ENCODE results near the gene PSMC1. TPM values are rescaled to one million over a fixed set of nuclear protein-coding genes. Genes with fewer than 3 reads are reported as not detected.

PSMC1 gene
- 83.4 and 132 TPM in 2 replicates for total RNA-seq

GRCh38 chr14:90256354-90257131 is at the start of gene PSMC1:
TSS of gene PSMC1 (plus strand) at chr14:90256553. CDS start at chr14:90256598, 45 bp downstream.

Other genes starting within 250 kb of the PSMC1 start
- under 0.01 TPM in 1 of 2 replicates, not detected in the other for gene KCNK13, start 194.6 kb upstream of the PSMC1 start, total RNA-seq
- 5.5 and 7.9 TPM in 2 replicates for gene NRDE2, start 75.4 kb downstream of the PSMC1 start, total RNA-seq
- 198 and 1,047 TPM in 2 replicates for gene CALM1, start 140.5 kb downstream of the PSMC1 start, total RNA-seq

All from nasal cavity respiratory epithelium epithelial cell of viscerocranial mucosa (primary cell).